AG09309 (cell line): ENCODE data around the gene GPR148.
A peak's percentile ranks its signal among the peaks of the same experiment; 100 is the strongest.
"Not testable (repeated sequence)": the region's sequence is repeated elsewhere in the genome, so short reads cannot be mapped to it uniquely, and the experiment has no call there.

Experiments
- DNase-seq: peaks from one replicate; pipeline ENCODE4 v3.0.0-alpha.2; 2010; ENCODE audit warnings: low read depth
- H3K4me3 ChIP-seq: 2 replicates; pipeline ENCODE4 v1.5.1; 2011; ENCODE audit warnings: mild to moderate bottlenecking, low read depth, low read length, moderate library complexity; ENCODE audit not compliant: control insufficient read depth
- TF ChIP-seq, protein P1 (sequence below): IDR thresholded peaks from 2 replicates; pipeline ENCODE4 v1.5.1; 2011; ENCODE audit warnings: mild to moderate bottlenecking, low read depth, low read length, inconsistent platforms; ENCODE audit not compliant: insufficient read depth, control insufficient read depth; ENCODE audit errors: missing control alignments

Gene GPR148

DNA sequence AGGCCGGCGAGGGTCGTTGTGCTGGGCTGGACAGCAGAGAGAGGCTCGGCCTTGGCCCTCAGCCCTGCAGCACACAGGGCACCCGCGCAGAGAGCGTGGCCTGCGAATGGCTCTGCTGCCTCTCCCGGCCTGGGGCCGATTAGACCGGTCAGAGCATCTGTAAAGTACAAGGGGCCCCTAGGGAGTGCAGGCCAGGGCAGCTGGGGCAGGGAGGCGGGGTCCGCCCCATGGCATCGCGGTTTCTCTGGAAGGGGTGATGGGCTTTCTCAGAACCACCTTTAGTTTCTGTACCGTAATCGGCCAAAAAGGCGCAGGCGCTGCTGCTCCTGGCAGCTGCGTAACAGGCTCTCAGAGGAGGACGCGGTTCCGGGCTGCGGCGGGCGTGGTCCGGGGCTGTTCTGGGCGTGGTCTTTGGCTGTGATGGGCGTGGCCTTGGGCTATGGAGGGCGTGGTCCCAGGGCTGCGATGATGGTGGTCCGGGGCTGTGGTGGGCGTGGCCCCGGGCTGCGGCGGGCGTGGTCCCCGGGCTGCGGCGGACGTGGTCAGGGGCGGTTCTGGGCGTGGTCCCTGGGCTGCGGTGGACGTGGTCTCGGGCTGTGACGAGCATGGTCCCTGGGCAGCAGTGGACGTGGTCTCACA, 1.5 kb upstream of the GPR148 start:
- H3K4me3 ChIP-seq = peak overlapping the region; percentile 51
- TF ChIP-seq, protein P1, sequence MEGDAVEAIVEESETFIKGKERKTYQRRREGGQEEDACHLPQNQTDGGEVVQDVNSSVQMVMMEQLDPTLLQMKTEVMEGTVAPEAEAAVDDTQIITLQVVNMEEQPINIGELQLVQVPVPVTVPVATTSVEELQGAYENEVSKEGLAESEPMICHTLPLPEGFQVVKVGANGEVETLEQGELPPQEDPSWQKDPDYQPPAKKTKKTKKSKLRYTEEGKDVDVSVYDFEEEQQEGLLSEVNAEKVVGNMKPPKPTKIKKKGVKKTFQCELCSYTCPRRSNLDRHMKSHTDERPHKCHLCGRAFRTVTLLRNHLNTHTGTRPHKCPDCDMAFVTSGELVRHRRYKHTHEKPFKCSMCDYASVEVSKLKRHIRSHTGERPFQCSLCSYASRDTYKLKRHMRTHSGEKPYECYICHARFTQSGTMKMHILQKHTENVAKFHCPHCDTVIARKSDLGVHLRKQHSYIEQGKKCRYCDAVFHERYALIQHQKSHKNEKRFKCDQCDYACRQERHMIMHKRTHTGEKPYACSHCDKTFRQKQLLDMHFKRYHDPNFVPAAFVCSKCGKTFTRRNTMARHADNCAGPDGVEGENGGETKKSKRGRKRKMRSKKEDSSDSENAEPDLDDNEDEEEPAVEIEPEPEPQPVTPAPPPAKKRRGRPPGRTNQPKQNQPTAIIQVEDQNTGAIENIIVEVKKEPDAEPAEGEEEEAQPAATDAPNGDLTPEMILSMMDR = no peak
- no peak for DNase-seq

DNA sequence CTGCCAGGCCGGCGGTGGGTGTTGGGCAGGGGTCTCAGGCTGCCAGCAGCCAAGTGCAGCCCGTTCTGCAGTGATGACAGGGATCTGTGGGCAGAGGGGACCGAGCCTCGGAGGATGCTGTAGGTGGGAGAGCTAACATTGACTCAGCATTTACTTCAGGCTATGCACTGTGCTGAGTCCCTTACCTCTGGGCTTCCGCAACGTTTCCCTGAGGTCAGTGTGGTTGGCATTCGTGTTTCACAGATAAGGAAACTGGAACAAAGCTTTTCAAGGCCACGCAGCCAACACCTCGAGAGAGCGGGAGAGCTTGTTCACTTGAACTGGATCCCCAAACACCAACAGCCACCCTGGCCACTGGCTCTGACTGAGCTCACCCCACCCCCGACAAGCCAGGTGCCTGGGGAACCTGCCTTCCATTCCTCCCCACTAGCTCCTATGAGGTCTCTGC, 839 bp upstream of the GPR148 start:
- H3K4me3 ChIP-seq = no peak overlapping the region
- TF ChIP-seq, protein P1 = no peak
- DNase-seq = no peak

DNA sequence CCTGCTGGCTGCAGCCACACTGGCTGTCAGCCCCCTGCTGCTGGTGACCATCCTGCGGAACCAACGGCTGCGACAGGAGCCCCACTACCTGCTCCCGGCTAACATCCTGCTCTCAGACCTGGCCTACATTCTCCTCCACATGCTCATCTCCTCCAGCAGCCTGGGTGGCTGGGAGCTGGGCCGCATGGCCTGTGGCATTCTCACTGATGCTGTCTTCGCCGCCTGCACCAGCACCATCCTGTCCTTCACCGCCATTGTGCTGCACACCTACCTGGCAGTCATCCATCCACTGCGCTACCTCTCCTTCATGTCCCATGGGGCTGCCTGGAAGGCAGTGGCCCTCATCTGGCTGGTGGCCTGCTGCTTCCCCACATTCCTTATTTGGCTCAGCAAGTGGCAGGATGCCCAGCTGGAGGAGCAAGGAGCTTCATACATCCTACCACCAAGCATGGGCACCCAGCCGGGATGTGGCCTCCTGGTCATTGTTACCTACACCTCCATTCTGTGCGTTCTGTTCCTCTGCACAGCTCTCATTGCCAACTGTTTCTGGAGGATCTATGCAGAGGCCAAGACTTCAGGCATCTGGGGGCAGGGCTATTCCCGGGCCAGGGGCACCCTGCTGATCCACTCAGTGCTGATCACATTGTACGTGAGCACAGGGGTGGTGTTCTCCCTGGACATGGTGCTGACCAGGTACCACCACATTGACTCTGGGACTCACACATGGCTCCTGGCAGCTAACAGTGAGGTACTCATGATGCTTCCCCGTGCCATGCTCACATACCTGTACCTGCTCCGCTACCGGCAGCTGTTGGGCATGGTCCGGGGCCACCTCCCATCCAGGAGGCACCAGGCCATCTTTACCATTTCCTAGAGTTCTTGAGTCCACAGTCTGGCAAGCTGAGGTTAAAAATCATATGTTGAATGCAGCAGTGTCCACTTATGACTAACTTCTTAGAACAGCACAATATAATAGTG, 741 bp downstream of the GPR148 start:
- no peak for DNase-seq
- H3K4me3 ChIP-seq = no peak overlapping the region
- TF ChIP-seq, protein P1 = no peak

DNA sequence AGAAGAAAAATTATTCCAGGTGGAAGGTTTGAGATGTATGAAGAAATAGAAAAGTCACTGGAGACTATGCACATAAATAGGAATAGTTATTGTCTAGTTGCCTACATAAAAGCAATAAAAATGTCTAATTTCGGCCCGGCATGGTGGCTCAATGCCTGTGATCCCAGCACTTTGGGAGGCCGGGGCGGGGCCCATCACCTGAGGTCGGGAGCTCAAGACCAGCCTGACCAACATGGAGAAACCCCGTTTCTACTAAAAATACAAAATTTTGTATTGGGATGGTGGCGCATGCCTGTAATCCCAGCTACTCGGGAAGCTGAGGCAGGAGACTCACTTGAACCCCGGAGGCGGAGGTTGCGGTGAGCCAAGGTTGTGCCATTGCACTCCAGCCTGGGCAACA, 3.4 kb downstream of the GPR148 start:
- DNase-seq = not testable (repeated sequence)

DNA sequence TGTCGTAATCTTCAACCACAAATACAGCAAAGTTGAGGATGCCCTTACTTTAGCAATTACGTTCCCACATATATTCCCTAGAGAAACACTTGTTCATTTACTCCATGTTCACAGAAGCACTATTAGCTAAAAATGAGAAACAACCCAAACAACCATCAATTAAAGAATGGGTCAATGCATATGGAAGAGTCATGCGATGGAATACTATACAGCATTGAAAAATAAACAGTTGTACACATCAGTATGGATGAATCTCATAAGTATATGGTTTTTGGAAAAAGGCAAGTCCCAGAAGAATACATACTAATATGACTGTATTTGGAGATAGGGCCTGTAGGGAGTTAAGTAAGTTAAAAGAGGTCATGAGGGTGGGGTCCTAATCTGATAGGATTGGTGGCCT, 6.3 kb downstream of the GPR148 start:
- H3K4me3 ChIP-seq = no peak overlapping the region
- TF ChIP-seq, protein P1 = no peak
- DNase-seq = no peak

More for the DNA sequence above, 3.4 kb downstream of the GPR148 start:
- H3K4me3 ChIP-seq = not testable (repeated sequence)

DNA sequence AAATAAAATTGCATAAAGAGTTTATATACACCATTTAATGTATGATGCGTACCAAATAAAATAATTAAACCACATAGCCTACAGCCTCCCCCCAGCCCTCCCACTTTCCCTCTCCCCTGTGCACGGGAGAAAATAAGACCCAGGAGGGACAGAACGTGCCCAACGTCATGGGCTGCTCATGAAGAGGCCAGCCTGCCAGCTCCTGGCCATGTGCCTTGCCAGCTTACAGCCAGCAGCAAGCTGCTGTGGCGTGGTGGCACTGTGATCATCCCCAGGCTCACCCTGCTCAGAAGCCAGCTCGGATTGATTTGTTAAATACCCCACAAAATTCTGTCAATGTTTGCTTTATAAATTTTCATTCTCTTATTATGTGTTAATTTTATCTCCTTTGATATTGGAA, 7.6 kb downstream of the GPR148 start:
- no peak for DNase-seq
- TF ChIP-seq, protein P1 = no peak
- no peak overlapping the region for H3K4me3 ChIP-seq

DNA sequence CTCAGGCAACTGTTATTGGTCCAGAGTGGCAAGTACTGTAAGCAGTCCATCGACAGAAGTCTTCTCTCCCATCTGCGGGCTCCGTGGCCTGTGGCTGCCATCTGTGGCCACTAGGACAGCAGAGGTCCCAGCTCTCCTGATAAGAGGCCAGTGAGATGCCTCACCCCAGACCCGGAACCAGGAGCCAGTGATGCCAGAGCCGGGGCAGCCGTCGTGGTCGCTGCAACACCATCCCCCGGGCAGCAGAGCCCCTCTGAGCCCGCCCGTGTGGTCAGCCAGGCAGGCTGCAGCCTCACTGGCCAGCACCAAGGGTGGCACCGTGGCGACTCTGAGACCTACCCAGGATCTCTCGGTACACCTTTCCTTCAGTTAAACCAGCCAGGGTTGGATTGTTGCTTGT, 8.7 kb downstream of the GPR148 start:
- TF ChIP-seq, protein P1 = no peak
- H3K4me3 ChIP-seq = no peak overlapping the region

More for the DNA sequence above, 8.7 kb downstream of the GPR148 start:
- no peak for DNase-seq
